T-helper 1 cell treated with Interleukin-12 subunit alpha and Interleukin-12 subunit beta and Interleukin-4 antibody, amounts not matched to agents 30 μg/mL and 1 μg/mL, for 36 hours (primary cell): ENCODE data around the gene DENND5A.
A peak's percentile ranks its signal among the peaks of the same experiment; 100 is the strongest.

Experiments
- H3K27ac Mint-ChIP-seq: one replicate; pipeline ENCODE4 v1.8.0; 2021; ENCODE audit warnings: mild to moderate bottlenecking, mixed read lengths
- H3K27me3 Mint-ChIP-seq: one replicate; pipeline ENCODE4 v1.8.0; 2021; ENCODE audit warnings: low read depth, mixed read lengths
- H3K36me3 Mint-ChIP-seq: one replicate; pipeline ENCODE4 v1.8.0; 2021; ENCODE audit warnings: low read depth, mixed read lengths
- H3K4me1 Mint-ChIP-seq: one replicate; pipeline ENCODE4 v1.8.0; 2021; ENCODE audit warnings: low read depth, mixed read lengths
- H3K4me3 Mint-ChIP-seq: one replicate; pipeline ENCODE4 v1.8.0; 2021; ENCODE audit warnings: mild to moderate bottlenecking, moderate library complexity, mixed read lengths
- H3K9me3 Mint-ChIP-seq: one replicate; pipeline ENCODE4 v1.8.0; 2021; ENCODE audit warnings: mixed read lengths

Gene DENND5A

GRCh38 chr11:9153651-9154050 lies 111.5 kb downstream of the DENND5A start:
- Mint-ChIP-seq H3K27ac (no peak overlapping the region), H3K4me3 (no peak overlapping the region), H3K27me3 (no peaks in the 10 kb centered on the region), H3K36me3 (peaks cover 12% of the 10 kb centered on the region), H3K9me3 (no peaks in the 10 kb centered on the region), H3K4me1 (peaks cover 5% of the 10 kb centered on the region)

GRCh38 chr11:9151631-9152030 lies 113.5 kb downstream of the DENND5A start:
- Mint-ChIP-seq H3K4me1 (peaks cover 10% of the 10 kb centered on the region), H3K27ac (no peak overlapping the region), H3K36me3 (peaks cover 22% of the 10 kb centered on the region)

GRCh38 chr11:9150926-9151325 lies 114.2 kb downstream of the DENND5A start:
- no peak overlapping the region for H3K4me3 Mint-ChIP-seq
- H3K27ac Mint-ChIP-seq, result no peak overlapping the region
- H3K4me1 Mint-ChIP-seq, result peaks cover 10% of the 10 kb centered on the region
- H3K9me3 Mint-ChIP-seq, result no peaks in the 10 kb centered on the region
- H3K27me3 Mint-ChIP-seq, result no peaks in the 10 kb centered on the region
- peaks cover 24% of the 10 kb centered on the region for H3K36me3 Mint-ChIP-seq

More at GRCh38 chr11:9151631-9152030, 113.5 kb downstream of the DENND5A start:
- H3K9me3 Mint-ChIP-seq, result no peaks in the 10 kb centered on the region
- H3K4me3 Mint-ChIP-seq, result no peak overlapping the region
- no peaks in the 10 kb centered on the region for H3K27me3 Mint-ChIP-seq

- H3K4me1 Mint-ChIP-seq, result peaks cover 10% of the 10 kb centered on the region
- no peak overlapping the region for H3K4me3 Mint-ChIP-seq
- H3K27ac Mint-ChIP-seq, result no peak overlapping the region
- H3K9me3 Mint-ChIP-seq, result no peaks in the 10 kb centered on the region
- peaks cover 25% of the 10 kb centered on the region for H3K36me3 Mint-ChIP-seq
- H3K27me3 Mint-ChIP-seq, result no peaks in the 10 kb centered on the region
Observed at GRCh38 chr11:9150501-9150900, 114.6 kb downstream of the DENND5A start.

GRCh38 chr11:9148727-9149126 lies 116.4 kb downstream of the DENND5A start:
- Mint-ChIP-seq H3K9me3 (no peaks in the 10 kb centered on the region), H3K36me3 (peaks cover 25% of the 10 kb centered on the region), H3K27ac (no peak overlapping the region), H3K27me3 (no peaks in the 10 kb centered on the region), H3K4me3 (no peak overlapping the region), H3K4me1 (peaks cover 10% of the 10 kb centered on the region)

- H3K27ac Mint-ChIP-seq, result no peak overlapping the region
- H3K36me3 Mint-ChIP-seq, result peaks cover 26% of the 10 kb centered on the region
- no peaks in the 10 kb centered on the region for H3K9me3 Mint-ChIP-seq
- no peaks in the 10 kb centered on the region for H3K27me3 Mint-ChIP-seq
- peaks cover 10% of the 10 kb centered on the region for H3K4me1 Mint-ChIP-seq
- no peak overlapping the region for H3K4me3 Mint-ChIP-seq
Observed at GRCh38 chr11:9148035-9148434, 117.1 kb downstream of the DENND5A start.

GRCh38 chr11:9146477-9146876 lies 118.7 kb downstream of the DENND5A start:
- Mint-ChIP-seq H3K9me3 (no peaks in the 10 kb centered on the region), H3K36me3 (peaks cover 25% of the 10 kb centered on the region), H3K27me3 (no peaks in the 10 kb centered on the region), H3K4me3 (no peak overlapping the region), H3K27ac (no peak overlapping the region), H3K4me1 (peaks cover 10% of the 10 kb centered on the region)

- H3K4me3 Mint-ChIP-seq, result no peak overlapping the region
- no peaks in the 10 kb centered on the region for H3K9me3 Mint-ChIP-seq
- H3K27ac Mint-ChIP-seq, result no peak overlapping the region
- peaks cover 26% of the 10 kb centered on the region for H3K36me3 Mint-ChIP-seq
- no peaks in the 10 kb centered on the region for H3K27me3 Mint-ChIP-seq
- peaks cover 14% of the 10 kb centered on the region for H3K4me1 Mint-ChIP-seq
Observed at GRCh38 chr11:9145283-9145682, 119.9 kb downstream of the DENND5A start.

- Mint-ChIP-seq H3K9me3 (no peaks in the 10 kb centered on the region), H3K27ac (no peak overlapping the region), H3K27me3 (no peaks in the 10 kb centered on the region), H3K36me3 (peaks cover 26% of the 10 kb centered on the region), H3K4me3 (no peak overlapping the region), H3K4me1 (peaks cover 17% of the 10 kb centered on the region)
Observed at GRCh38 chr11:9144828-9145227, 120.3 kb downstream of the DENND5A start.

GRCh38 chr11:9143721-9144120 lies 121.4 kb downstream of the DENND5A start:
- Mint-ChIP-seq H3K36me3 (peaks cover 25% of the 10 kb centered on the region), H3K27me3 (no peaks in the 10 kb centered on the region), H3K27ac (no peak overlapping the region), H3K4me1 (peaks cover 17% of the 10 kb centered on the region), H3K4me3 (no peak overlapping the region), H3K9me3 (no peaks in the 10 kb centered on the region)

- H3K4me3 Mint-ChIP-seq, result no peak overlapping the region
- H3K27ac Mint-ChIP-seq, result no peak overlapping the region
- no peaks in the 10 kb centered on the region for H3K27me3 Mint-ChIP-seq
- H3K36me3 Mint-ChIP-seq, result peaks cover 22% of the 10 kb centered on the region
- H3K4me1 Mint-ChIP-seq, result peaks cover 15% of the 10 kb centered on the region
- no peaks in the 10 kb centered on the region for H3K9me3 Mint-ChIP-seq
Observed at GRCh38 chr11:9142732-9143131, 122.4 kb downstream of the DENND5A start.

GRCh38 chr11:9141186-9141585 lies 124.0 kb downstream of the DENND5A start:
- Mint-ChIP-seq H3K4me3 (no peak overlapping the region), H3K9me3 (no peaks in the 10 kb centered on the region), H3K4me1 (peaks cover 20% of the 10 kb centered on the region), H3K27me3 (no peaks in the 10 kb centered on the region), H3K27ac (no peak overlapping the region), H3K36me3 (peaks cover 15% of the 10 kb centered on the region)

GRCh38 chr11:9139628-9140357 lies 125.4 kb downstream of the DENND5A start:
- no peak overlapping the region for H3K4me3 Mint-ChIP-seq
- H3K27ac Mint-ChIP-seq, result peak overlapping the region; percentile 65
- H3K4me1 Mint-ChIP-seq, result peaks cover 23% of the 10 kb centered on the region
- no peaks in the 10 kb centered on the region for H3K27me3 Mint-ChIP-seq
- H3K36me3 Mint-ChIP-seq, result peaks cover 18% of the 10 kb centered on the region
- H3K9me3 Mint-ChIP-seq, result no peaks in the 10 kb centered on the region

- no peaks in the 10 kb centered on the region for H3K9me3 Mint-ChIP-seq
- H3K4me3 Mint-ChIP-seq, result no peak overlapping the region
- H3K27ac Mint-ChIP-seq, result peak overlapping the region; percentile 65
Observed at GRCh38 chr11:9138612-9139579, 126.3 kb downstream of the DENND5A start.

GRCh38 chr11:9138133-9138453 lies 127.1 kb downstream of the DENND5A start:
- H3K27ac Mint-ChIP-seq, result peak overlapping the region; percentile 2

More at GRCh38 chr11:9138612-9139579, 126.3 kb downstream of the DENND5A start:
- peaks cover 25% of the 10 kb centered on the region for H3K4me1 Mint-ChIP-seq
- H3K36me3 Mint-ChIP-seq, result peaks cover 18% of the 10 kb centered on the region
- no peaks in the 10 kb centered on the region for H3K27me3 Mint-ChIP-seq

More at GRCh38 chr11:9138133-9138453, 127.1 kb downstream of the DENND5A start:
- H3K4me1 Mint-ChIP-seq, result peaks cover 25% of the 10 kb centered on the region
- peaks cover 17% of the 10 kb centered on the region for H3K36me3 Mint-ChIP-seq
- no peaks in the 10 kb centered on the region for H3K27me3 Mint-ChIP-seq
- no peaks in the 10 kb centered on the region for H3K9me3 Mint-ChIP-seq
- H3K4me3 Mint-ChIP-seq, result no peak overlapping the region
